NCI-H774 (cell line): ENCODE data around the gene RELT.

ENCODE experiments used
- DNase-seq: peaks from one replicate; lab custom pipeline; 2025; lab: John Stamatoyannopoulos, UW

Gene RELT, protein sequence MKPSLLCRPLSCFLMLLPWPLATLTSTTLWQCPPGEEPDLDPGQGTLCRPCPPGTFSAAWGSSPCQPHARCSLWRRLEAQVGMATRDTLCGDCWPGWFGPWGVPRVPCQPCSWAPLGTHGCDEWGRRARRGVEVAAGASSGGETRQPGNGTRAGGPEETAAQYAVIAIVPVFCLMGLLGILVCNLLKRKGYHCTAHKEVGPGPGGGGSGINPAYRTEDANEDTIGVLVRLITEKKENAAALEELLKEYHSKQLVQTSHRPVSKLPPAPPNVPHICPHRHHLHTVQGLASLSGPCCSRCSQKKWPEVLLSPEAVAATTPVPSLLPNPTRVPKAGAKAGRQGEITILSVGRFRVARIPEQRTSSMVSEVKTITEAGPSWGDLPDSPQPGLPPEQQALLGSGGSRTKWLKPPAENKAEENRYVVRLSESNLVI

GRCh38 chr11:73376160-73376802, at the start of gene RELT:
Gene RELT, plus strand, starts transcription at chr11:73376399. Its CDS starts 12,738 bp downstream, at chr11:73389137.
- DNase-seq = peak; percentile 91

GRCh38 chr11:73326929-73327811, 49.0 kb upstream of the RELT start:
- no peak for DNase-seq

DNA sequence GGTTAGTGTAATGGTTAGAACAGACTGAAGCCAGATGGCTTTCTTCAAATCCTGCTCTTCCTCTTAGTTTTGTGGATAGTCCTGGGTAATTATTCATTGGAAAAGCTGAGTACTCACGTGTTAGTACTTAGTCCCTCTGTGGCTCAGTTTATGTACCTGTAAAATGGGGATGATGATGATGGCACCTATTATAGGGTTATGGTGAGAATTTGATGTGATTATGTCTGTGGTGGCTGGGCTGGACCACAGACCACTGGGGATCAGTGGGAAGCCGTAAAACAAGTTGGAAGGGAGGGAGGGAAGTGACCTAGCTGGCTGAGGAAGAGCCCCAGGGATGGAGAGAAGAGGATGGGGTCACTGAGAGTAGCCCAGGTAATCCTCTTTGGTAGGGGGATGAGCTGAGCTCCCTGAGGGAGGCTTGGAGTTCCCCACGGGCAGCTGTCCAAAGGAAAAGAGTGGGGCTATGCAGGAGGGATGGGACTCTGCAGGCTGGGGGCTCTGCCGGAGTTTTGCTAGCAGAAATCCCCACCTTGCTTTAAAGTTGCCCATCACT, 48.3 kb upstream of the RELT start:
- DNase-seq = no peak

- DNase-seq = no peak
Observed at GRCh38 chr11:73330569-73331093, 45.6 kb upstream of the RELT start.

GRCh38 chr11:73331138-73331916, 44.9 kb upstream of the RELT start:
- DNase-seq = no peak

DNA sequence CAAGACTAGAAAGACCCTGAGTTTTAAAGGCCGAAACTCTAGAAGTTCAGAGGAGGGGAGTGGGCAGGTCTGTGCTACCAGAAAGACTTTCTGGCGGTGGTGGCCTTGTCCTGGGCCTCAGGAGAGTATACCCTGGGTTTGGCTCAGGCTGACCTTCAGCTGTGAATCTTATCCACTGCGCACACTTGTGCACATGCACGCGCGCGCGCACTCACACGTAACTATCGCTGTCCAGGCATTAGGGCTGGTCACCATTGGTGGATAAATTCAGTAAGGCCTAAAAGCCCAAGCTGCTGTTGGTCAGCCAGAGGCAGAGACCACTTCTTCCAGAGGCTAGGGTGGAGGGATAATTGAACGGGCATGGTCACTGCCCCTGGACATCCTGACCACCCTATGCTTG, 43.0 kb upstream of the RELT start:
- no peak for DNase-seq

DNA sequence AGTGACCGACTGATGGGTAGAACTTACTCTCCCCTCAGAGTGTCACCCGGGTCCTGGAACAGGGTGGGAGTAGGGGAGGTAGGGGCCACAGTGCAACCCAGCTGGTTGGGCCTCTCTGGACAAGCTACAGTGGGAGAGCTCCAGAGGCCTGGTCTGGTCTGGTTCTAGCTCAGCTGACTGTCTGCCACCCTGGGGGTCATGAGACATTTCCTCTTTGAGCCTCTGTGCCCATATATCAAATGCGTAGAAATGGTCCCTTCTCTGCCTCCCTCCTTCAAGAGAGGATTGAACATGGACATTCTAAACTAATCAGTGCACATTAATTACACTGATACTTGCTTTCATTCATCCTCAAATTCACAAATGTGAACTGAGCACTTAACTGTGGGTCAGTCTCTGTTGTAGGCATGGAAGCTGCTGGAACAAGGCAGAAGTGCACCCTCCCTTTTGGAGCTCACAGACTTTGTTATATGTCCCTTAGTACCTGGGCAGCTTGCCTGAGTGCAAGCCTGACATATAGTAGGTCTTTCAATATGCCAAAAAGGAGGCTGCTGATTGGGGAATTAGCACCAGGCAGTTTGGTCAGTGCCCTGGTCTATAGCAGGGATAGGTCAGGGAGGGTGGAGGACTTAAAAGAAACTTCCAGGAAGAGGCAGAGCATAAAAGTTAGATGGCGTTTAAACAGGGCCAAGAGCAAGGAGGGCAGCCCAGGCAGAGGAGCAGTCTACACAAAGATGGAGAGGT, 42.4 kb upstream of the RELT start:
- no peak for DNase-seq

- DNase-seq = no peak
Observed at GRCh38 chr11:73334384-73335203, 41.6 kb upstream of the RELT start.

DNA sequence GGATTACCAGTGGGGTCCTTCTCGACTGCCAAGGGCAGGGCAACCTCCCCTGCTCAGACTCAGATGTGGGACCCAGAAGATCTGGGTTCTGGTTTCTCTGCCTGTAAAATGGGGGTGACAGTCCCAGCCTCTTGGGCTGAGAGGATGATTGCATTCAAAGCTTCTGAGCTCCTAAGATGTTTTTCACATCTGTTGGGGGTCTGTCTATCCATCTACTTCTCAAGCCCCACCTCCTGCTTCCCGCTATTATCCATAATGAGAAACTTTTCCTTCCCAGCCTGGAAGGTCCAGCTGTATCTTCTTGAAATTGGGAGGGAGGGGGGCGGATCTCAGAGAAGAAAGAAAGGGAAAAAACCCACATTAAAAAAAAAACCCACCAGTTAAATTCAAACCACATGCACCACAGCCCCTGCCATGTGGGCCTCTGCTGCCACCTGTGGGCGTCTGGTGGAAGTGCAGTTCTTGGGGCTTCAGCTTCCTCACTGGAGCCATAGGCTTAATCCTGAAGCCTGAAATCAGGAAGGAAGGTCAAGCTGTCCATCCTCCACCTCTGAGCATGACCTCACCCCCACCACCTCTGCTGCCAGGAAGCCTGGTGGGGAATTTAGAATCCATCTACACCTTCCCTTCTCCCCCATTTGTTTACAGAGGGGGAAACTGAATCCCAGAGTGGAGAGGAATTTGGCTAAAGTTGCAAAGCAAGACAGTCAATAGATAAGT, 40.8 kb upstream of the RELT start:
- DNase-seq = peak; percentile 37

DNA sequence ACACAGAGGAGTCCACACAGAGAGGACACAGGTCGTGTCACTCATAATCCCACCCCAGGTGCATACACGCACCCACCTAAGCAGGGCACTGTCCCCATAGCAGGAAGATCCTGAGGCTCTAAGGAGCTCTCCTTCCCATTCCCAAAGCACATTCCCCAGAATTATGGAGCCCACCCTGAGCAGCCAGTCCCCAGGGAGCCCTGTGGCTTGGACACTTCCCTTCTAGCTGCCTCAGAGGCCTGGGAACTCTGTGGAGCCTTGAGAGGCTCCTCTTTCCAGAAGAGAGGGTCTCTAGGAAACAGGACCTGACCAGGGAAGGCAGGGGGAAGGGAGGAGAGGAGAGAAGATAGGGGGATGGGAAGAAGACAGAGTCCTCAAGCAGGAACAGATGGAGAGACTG, 38.4 kb upstream of the RELT start:
- DNase-seq = no peak

GRCh38 chr11:73338279-73338678, 37.9 kb upstream of the RELT start:
- DNase-seq = no peak

DNA sequence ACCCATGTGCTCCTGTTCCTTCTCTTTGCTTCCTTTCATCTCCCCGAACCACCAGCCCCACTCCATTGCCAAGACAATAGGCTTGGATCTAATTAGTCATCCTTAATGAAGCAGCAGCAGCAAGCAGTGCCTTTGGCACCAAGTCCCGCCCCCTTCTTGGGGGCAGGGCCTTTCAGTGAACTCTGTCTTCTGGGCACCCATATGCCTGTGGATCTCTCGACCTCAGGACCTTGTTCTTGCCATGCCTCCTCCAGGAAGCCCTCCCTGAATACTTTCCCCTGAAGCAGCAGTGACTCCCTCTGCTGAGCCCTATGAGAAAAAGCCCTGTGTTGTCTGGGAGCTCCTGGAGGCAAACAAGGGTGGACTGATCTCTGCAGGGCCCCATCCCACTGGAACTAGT, 36.0 kb upstream of the RELT start:
- DNase-seq = no peak

DNA sequence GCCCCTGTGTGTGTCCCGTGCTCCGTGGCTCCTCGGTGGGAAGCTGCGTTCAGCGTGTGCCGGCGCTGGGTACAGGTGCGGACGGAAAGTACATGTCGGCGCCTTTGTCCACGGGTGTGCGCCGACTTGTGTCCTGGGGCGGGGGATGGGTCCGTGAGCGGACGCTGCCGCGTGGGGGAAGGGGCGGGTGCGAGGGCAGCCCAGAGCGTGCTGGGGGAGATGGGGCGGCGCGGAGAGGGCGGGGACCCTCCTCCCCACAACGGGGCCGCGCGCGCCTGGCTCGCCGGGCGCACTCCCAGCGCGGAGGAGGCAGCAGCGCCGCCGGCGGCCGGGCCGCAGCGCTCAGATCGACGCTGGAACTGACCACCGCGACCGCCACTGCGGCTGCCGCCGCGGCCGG, 33.6 kb upstream of the RELT start:
- DNase-seq = no peak

GRCh38 chr11:73343076-73343873, 32.9 kb upstream of the RELT start:
- no peak for DNase-seq

DNA sequence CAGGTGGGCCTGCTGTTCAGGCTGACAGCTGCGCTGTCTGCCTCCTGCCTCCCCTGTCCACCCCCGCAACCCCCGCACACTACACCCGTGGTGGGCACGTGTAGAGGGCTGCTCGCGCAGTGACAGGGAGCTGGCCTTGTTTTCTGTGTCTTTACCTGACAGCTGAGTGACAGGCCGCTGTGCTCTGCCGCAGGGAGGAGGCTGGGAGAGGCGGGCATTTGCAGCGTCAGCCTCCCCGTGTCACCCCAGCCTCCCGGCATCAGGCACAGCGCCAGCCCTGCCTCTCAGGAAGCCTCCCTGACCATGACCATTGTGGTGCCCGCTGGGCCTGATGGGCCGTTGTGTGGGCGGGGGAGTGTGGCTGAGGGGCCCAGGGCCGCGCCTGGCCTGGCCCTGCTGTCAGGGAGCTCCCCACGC, 32.0 kb upstream of the RELT start:
- no peak for DNase-seq

GRCh38 chr11:73345481-73346160, 30.6 kb upstream of the RELT start:
- no peak for DNase-seq

GRCh38 chr11:73346186-73346935, 29.8 kb upstream of the RELT start:
- no peak for DNase-seq
